Kidney glomerular epithelial cell (primary cell): ENCODE measurements around the gene SLC16A10.
A peak's percentile ranks its signal among the peaks of the same experiment; 100 is the strongest.
"Not testable (repeated sequence)": the region's sequence is repeated elsewhere in the genome, so short reads cannot be mapped to it uniquely, and the experiment has no call there.

Experiments used
- DNase-seq: peaks from one replicate; lab custom pipeline; 2025; lab: John Stamatoyannopoulos, UW

The SLC16A10 gene

DNA sequence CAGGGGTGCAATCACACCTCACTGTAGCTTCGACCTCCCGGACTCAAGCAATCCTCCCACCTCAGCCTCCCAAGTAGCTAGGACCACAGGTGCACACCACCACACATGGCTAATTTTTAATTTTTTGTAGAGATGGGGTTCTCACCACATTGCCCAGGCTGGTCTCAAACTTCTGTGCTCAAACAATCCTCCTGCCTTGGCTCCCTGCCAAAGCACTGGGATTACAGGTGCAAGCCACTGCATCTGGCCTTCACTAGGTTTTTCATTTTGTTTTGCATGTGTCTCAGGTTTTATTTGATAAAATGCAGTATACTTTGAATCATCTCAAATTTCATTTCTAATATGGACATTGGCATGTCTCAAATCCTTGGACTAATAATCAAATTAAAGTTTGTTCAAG, 98.7 kb downstream of the SLC16A10 start:
- no peak for DNase-seq

- no peak for DNase-seq
Observed at GRCh38 chr6:111187874-111188273, 100.6 kb downstream of the SLC16A10 start.

- DNase-seq = not testable (repeated sequence)
Observed at GRCh38 chr6:111189666-111190210, 102.4 kb downstream of the SLC16A10 start.

GRCh38 chr6:111190637-111191036, 103.3 kb downstream of the SLC16A10 start:
- DNase-seq = no peak

GRCh38 chr6:111191136-111191535, 103.8 kb downstream of the SLC16A10 start:
- DNase-seq = not testable (repeated sequence)

- no peak for DNase-seq
Observed at GRCh38 chr6:111192911-111193555, 105.7 kb downstream of the SLC16A10 start.

DNA sequence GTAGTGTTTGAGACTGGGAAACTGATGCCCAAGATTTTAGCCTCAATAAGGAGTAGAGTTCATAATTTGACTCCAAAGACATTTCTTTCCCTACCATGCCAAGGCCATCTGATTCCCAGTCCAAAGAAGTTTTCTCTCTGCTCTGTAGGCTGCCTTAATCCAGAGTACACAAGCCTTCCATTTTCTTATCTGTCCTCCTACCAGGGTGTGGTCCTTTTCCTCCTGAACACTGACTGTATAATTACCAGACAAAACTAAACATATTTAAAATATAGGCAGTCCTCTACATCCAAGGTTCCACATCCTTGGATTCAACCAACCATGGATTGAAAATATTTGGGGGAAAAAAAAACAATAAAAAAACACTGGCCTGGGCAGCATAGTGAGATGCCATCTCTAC, 108.4 kb downstream of the SLC16A10 start:
- no peak for DNase-seq

DNA sequence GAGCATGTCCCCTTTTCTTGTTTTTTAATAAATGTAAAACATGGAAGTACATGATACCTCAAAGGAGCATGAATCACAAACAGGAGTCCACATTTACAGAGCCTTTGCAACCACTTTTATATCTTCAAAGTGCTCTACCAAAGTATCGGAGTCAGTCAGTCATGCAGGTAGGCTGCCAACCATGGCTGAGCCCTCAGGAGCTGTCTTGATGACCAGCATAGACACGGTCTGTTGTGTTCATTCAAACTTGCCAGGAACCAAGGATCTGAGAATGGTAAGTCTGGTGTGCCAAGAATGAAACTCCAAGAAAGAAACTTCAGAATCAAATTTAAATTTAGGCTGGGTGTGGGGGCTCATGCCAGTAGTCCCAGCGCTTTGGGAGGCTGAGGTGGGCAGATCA, 111.5 kb downstream of the SLC16A10 start:
- no peak for DNase-seq

GRCh38 chr6:111199935-111200334, 112.6 kb downstream of the SLC16A10 start:
- DNase-seq = peak; percentile 35

- DNase-seq = peak; percentile 61
Observed at GRCh38 chr6:111200350-111201243, 113.3 kb downstream of the SLC16A10 start.

- no peak for DNase-seq
Observed at GRCh38 chr6:111201244-111201554, 113.9 kb downstream of the SLC16A10 start.

DNA sequence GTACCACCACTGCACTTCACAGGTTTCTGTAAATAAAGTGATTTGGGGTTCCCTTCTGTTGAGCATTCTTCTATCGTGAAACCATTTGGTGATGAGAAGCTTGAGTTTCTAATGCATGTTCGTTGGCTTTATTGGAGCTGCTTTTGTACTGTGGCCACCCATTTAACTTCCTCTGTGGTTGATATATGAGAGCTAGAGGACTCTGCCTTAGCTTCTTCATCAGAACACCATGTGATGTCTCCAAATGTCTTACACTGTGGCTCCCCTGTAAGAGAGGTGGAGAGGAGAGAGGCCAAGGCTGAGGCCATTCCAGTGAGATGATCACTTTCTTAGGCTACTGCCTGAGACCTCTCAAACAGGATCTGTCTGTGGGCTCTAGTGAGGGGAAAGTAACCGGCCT, 114.5 kb downstream of the SLC16A10 start:
- no peak for DNase-seq

DNA sequence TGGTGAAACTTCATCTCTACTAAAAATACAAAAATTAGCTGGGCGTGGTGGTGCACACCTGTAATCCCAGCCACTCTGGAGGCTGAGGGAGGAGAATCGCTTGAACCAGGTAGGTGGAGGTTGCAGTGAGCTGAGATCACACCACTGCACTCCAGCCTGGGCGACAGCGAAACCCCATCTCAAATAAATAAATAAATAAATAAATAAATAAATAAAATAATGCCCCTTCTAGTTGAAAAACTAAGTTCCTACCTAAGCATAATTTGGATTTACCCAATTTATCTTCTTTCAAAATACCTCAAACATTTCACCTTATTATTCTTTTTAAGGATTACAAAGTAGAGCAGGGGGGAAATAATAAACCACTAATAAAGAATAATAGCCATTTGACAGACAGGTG, 116.2 kb downstream of the SLC16A10 start:
- DNase-seq = not testable (repeated sequence)

DNA sequence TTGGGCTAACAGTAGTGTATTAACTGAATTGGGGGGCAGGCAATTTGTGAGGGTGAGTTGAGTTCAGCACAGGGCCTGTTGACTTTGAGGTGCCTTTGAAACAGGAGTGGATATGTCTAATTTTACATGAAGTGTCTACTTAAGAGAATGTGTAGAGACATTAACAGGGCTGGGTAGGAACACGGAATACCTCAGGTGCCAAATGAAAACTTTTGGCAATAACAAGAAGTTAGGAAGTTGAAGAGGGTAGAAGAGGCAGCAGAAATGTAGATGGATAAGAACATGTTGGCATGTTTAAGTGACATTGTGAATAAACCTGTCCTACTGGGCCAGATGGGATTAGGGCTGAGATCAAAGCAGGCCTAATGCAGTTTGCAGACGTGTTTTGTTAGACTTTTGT, 117.0 kb downstream of the SLC16A10 start:
- no peak for DNase-seq

- no peak for DNase-seq
Observed at GRCh38 chr6:111204881-111205280, 117.6 kb downstream of the SLC16A10 start.

DNA sequence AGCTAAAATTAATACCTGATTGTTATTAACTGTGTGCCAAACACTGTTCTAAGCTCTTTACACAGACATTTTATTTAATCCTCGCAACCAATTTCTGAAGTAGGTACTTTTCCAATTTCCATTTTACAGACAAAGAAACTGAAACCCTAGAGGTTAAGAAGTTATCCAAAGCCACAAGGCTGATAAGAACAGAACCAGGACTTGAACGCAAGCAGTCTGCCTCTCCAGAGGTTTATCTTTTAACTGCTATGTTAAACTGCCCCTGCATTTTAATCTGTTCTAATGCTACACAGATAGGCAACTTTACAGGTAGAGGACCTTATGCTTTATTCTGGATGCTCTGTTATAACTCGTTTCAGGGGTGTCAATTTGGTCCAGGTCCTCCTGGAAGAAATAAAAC, 118.2 kb downstream of the SLC16A10 start:
- no peak for DNase-seq

DNA sequence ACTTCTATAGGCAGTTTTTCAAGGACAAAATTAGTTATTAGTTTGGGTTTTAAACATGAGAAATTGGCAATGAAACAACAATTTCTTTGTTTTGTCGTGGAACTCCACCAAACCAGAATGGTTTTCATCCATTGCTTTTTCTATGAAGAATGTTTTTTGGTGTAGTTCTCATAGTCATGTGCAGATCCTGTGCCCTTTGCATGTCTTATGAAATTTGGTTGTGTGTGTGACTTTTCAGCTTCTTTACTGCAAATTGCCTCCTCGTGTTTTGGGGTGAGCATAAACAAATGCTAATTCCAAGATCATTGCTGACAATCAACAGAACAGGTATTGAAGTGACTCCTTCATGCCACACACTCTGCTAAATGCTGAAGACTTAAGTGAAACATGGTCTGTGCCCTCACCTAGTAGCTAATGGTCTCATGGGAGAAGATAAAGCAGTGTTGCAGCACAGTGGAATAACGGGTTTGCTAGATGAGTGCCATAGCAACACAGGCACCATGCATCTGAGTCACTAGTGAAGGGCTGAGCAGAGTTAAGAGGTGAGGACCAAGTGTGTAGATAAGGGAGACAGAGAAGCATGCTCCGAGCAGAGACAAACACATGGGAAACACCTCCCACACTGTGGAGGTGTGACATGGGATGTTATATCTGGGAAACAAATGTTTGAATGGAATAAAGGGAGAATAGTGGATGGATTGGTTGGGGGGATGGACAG, 120.0 kb downstream of the SLC16A10 start:
- no peak for DNase-seq

- no peak for DNase-seq
Observed at GRCh38 chr6:111208933-111209332, 121.6 kb downstream of the SLC16A10 start.

GRCh38 chr6:111210194-111210728, 123.0 kb downstream of the SLC16A10 start:
- DNase-seq = peak; percentile 77

- no peak for DNase-seq
Observed at GRCh38 chr6:111211411-111212030, 124.2 kb downstream of the SLC16A10 start.

- no peak for DNase-seq
Observed at GRCh38 chr6:111212625-111213024, 125.3 kb downstream of the SLC16A10 start.

GRCh38 chr6:111215131-111215530, 127.8 kb downstream of the SLC16A10 start:
- DNase-seq = no peak
